Measurements from ENCODE around the gene SLC2A13.
"Not testable (repeated sequence)": the region's sequence is repeated elsewhere in the genome, so short reads cannot be mapped to it uniquely, and the experiment has no call there.

Gene SLC2A13

GRCh38 chr12:39868328-39868725, 237.6 kb downstream of the SLC2A13 start:
- DNase-seq (ENCODE audit: low read depth in 2 of 2) = no peak

DNA sequence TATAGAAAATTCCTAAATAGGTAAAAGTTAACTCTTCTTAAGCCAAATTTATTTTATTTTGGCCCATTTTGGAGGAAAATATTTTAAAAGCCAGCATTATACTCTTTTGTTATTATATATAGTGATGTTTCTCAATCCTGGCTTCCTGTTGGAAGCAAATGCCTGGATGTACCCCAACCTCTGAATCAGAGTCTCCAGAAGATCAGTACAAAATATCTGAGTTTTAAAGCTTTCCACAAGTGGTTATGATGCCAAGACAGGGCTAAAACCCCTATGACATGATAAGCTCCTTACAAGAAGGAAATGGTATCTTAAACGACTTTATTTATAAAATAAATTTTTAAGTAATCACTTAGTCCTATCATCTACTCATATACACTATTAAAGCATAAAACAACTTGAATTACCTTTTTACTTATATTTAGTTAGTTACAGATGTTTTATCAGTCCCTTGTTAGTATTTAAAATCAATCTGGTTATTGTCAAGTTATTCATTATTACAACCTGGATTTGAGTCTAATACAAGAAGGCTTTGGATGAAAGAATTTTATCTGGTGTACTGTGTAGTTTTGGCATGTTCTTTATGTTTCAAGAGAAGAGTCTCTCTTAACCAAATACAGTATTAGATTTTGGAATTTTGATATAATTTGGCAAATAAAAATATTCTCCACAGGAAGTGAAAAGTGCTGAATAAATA, 238.1 kb downstream of the SLC2A13 start:
- no peak for DNase-seq (ENCODE audit: low read depth in 2 of 2)

DNA sequence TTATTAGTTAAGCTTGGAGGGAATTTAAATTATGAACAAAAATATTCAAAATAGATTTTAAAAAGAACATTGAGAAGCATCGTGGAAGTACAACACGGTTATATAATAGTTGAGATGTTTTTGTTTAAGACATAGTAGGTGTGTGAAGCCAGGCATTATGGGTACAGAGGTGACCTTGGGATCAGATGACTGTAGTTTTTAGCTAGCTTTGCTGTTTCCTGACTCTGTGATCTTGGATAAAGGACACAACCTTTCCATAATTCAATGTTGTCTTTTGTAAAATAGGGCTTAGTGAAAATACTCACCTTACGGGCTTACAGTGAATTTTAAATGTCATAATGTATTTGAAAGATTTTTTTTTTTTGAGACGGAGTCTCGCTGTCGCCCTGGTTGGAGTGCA, 239.7 kb downstream of the SLC2A13 start:
- DNase-seq (ENCODE audit: low read depth in 2 of 2) = no peak

DNA sequence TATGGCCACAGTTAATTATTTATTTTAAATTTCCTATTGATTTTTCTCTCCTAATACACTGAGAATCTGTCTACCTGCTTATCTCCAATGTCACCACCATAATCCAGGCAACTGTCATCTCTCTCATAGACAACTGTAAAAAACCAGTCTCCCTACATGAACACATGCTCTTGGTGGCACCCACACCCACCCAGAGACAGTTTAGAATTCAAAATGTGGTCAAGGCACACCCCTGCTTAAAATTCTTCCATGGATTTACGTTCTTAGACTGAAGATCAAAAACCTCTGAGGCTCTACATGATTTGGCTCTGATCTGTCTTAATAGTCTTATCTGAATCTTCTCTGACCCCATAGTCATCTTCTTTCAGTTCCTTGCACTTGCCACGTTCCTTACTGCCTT, 245.2 kb downstream of the SLC2A13 start:
- no peak for DNase-seq (ENCODE audit: low read depth in 2 of 2)

- DNase-seq (ENCODE audit: low read depth in 2 of 2) = no peak
These were observed 252.9 kb downstream of the SLC2A13 start for GRCh38 chr12:39853003-39853402.

- no peak for DNase-seq (ENCODE audit: low read depth in 2 of 2)
These were observed 253.5 kb downstream of the SLC2A13 start for GRCh38 chr12:39852346-39852745.

DNA sequence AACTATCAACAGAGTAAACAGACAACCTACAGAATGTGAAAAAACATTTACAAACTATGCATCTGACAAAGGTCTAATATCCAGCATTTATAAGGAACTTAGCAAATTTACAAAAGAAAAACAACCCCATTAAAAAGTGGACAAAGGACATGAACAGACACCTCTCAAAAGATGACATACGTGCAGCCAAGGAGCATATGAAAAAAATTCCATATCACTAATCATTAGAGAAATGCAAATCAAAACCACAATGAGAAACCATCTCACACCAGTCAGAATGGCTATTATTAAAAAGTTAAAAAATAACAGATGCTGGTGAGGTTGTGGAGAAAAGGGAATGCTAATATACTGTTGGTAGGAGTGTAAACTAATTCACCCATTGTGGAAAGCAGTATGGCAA, 257.7 kb downstream of the SLC2A13 start:
- DNase-seq (ENCODE audit: low read depth in 2 of 2) = not testable (repeated sequence)

DNA sequence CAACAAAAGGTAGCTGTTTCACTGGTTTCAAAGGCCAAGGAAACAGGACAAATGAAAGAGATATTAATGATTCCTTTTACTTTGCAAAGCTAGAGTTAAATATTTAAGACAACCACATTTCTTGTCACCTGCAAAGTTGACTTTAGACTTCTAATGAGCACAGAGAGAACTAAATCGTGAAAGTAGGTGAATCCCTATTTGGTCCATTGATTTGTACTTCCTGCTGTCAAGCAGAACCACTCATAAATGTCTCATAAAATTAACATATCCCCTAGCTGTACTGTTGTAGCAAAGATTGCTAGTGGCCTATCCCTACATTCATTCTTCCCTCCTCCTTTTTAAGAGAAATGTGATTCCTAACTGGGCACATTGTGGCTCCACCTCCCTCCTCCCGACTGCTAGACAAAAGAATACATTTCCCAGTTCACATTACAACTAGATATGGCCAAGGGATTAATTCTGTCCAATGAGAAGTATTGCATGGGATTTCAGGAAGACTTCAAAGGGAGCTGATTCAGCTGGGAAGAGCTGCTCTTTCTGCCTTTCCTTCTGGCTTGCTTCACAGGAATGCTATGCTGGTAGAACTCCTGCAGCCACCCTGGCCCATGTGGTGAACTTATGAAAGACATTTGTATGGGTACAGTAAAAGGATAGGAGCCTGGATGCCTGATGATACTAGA, 258.8 kb downstream of the SLC2A13 start:
- no peak for DNase-seq (ENCODE audit: low read depth in 2 of 2)

- no peak for DNase-seq (ENCODE audit: low read depth in 2 of 2)
These were observed 259.6 kb downstream of the SLC2A13 start for GRCh38 chr12:39846304-39846703.

DNA sequence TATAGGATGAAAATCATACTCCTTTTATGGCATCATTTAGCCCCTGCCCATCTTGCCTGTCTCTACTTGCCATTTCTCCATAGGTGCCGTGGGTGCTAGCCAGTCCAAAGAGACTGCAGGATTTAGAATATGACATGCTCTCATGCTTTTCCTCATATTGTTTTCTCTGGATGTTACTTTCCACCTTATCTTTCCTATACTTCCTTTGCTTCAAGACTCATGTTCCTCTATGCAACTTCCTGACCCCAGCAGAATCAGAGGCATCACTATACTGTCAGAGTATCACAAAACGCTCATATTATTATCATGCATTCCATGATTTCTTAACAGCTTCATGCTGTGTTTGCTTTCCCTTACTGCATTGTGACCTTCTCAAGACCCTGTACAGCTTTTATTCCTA, 265.5 kb downstream of the SLC2A13 start:
- no peak for DNase-seq (ENCODE audit: low read depth in 2 of 2)

- DNase-seq (ENCODE audit: low read depth in 2 of 2) = no peak
These were observed 266.8 kb downstream of the SLC2A13 start for GRCh38 chr12:39839072-39839471.

- DNase-seq (ENCODE audit: low read depth in 2 of 2) = no peak
These were observed 270.1 kb downstream of the SLC2A13 start for GRCh38 chr12:39835517-39836489.

GRCh38 chr12:39831587-39832315, 274.1 kb downstream of the SLC2A13 start:
- DNase-seq (ENCODE audit: low read depth in 2 of 2) = no peak

- DNase-seq (ENCODE audit: low read depth in 2 of 2) = no peak
These were observed 274.9 kb downstream of the SLC2A13 start for GRCh38 chr12:39830852-39831520.

- DNase-seq (ENCODE audit: low read depth in 2 of 2) = no peak
These were observed 275.7 kb downstream of the SLC2A13 start for GRCh38 chr12:39830171-39830570.

- DNase-seq (ENCODE audit: low read depth in 2 of 2) = no peak
These were observed 281.2 kb downstream of the SLC2A13 start for GRCh38 chr12:39824505-39825212.

GRCh38 chr12:39816671-39817185, 289.2 kb downstream of the SLC2A13 start:
- no peak for DNase-seq (ENCODE audit: low read depth in 2 of 2)

DNA sequence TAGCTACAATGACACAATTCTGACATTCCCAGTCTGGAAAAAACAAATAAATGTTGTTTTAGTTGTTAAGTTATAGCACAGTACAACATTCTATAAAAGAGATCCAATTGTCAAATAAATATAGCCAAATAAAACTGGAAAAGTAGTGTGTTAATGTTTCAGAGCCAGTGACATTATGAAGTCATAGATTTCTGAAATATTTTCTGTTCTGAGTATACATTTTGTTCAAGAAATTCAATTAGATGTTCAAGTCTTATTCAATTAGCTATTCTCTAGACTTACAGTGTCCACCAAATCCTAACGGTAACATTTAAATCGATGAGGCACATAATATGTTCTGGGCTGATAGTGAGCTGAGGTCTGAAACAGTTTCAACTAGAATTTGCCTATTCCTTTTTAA, 290.1 kb downstream of the SLC2A13 start:
- no peak for DNase-seq (ENCODE audit: low read depth in 2 of 2)

GRCh38 chr12:39814626-39815025, 291.3 kb downstream of the SLC2A13 start:
- DNase-seq (ENCODE audit: low read depth in 2 of 2) = no peak

DNA sequence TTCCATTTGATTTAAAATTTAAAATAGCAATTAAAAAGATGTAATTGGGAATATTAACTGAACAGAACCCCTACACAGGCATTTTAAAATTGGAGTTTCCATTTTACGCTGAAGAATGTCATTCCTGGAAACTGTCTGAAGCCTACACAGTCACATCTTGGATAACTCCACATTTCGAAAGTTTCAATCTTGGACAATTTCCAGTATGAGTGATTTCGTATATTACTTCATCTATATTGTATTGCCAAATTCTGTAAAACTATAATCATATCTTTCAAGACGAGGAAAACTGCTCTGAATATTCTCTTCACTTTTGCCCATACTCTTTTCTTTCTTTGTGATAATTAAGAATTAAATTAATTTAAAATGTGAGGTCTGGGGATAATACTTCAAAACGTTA, 292.1 kb downstream of the SLC2A13 start:
- peak; percentile 21 to 35 for DNase-seq (ENCODE audit: low read depth in 2 of 2)
